NCI-H128 (cell line): Measurements from ENCODE around the gene DEF6.

Experiments used
- DNase-seq: peaks from one replicate; lab custom pipeline; 2025; ENCODE audit not compliant: unreplicated experiment; lab: John Stamatoyannopoulos, UW

The DEF6 gene

GRCh38 chr6:35342258-35343091, 44.9 kb downstream of the DEF6 start, which contains the start of gene PPARD:
Gene PPARD, plus strand, starts transcription at chr6:35342558. Its CDS starts 68,530 bp downstream, at chr6:35411088.
- peak; percentile 94 for DNase-seq

- DNase-seq: no peak
Measured at GRCh38 chr6:35343092-35343834, 45.6 kb downstream of the DEF6 start.

DNA sequence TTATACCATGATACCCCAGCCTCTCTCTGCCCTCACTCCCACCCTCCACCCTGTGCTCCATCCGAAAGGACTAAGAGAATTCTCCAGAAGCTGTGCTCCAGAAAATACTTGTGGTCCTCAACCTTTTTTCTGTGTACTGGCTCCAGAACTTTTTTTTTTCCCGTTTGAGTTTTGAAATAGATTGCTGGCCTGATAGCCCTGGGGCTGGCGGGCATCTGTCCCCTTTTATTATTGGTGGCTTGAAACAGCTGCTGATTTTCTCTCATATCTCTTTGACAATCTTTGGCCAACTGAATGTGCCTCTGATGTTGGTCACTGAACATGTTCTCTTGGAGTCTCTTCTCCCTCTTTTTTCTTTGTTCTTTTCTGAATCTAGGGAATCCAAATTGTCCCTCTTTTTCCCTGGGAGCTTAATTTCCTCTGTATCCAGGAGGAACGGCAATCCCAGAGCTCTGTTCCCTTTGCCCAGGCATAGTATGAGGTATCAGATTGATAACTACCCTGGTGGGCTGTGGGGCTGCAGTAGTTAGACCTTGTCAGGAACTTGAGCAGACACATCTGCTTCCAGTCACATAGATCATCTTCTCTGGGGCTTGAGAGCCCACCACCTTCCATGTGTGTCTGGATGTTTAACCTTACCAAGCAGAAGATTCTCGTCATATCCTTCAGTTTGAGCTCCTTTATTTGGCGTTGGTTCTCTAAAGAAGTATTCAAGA, 46.4 kb downstream of the DEF6 start:
- DNase-seq: no peak

- no peak for DNase-seq
Measured at GRCh38 chr6:35351422-35351821, 53.8 kb downstream of the DEF6 start.

DNA sequence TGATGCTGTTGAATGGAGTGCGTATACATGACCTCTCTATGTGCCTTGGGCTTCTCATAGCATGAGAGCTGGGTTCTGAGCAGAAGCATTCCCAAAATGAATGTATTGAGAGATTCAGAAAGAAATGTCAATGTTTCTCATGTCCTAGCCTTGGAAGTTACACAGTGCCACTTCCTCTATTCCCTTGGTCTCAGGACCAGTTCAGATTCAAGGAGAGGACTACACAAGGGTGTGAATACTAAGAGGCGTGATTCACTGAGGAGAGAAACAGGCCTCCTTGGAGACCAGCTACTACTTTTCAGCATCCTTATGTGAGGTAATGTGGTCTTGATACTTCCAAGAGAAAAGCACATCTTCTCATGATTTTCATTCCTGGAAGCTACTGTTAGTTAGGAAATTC, 55.1 kb downstream of the DEF6 start:
- no peak for DNase-seq

DNA sequence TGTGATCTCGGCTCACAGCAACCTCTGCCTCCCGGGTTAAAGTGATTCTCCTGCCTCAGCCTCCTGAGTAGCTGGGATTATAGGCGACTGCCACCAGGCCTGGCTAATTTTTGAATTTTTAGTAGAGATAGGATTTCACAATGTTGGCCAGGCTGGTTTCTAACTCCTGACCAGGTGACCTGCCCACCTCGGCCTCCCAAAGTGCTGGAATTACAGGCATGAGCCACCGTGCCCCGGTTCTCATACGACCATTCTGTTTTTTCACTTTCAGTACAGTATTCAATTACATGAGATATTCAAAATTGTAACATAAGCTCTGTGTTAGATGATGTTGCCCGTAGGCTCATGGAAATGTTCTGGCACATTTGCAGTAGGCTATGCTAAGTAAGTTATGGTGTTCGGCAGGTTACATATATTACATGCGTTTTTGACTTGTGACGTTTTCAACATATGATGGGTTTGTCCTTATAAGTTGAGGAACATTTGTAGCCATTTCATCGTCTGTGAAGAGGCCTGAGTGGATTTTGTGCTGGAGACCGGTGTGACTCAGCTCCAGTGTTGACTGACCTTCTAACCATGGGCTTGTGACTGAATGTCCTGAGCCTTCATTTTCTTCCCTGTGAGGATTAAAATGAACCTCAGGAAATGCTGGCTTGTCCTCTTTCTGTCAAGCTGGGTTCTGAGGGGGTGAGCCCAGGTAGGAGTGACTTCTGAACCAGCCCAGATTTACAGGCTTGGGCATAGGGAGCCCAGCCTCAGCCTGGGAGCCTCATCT, 56.9 kb downstream of the DEF6 start:
- DNase-seq: no peak

DNA sequence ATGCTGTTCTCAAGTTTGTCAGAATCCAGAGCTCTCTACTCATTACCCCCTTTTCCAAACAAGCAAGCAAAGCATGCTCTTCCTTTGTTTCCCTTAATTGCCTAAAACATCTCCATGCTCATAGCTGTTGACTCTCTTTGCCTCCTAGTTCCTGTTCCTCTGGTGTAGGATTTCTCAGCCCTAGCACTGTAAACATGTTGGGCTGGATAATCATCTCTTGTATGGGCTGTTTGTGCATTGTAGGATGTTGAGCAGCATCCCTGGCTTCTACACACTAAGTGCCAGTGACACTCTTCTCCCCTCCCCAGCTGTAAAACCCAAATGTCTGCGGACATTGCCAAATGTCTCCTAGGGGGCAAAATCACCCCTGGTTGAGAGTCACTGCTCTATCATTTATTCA, 58.8 kb downstream of the DEF6 start:
- no peak for DNase-seq

- no peak for DNase-seq
Measured at GRCh38 chr6:35357677-35358076, 60.1 kb downstream of the DEF6 start.

- DNase-seq: no peak
Measured at GRCh38 chr6:35358086-35358485, 60.5 kb downstream of the DEF6 start.

GRCh38 chr6:35359346-35359743, 61.7 kb downstream of the DEF6 start:
- DNase-seq: no peak

DNA sequence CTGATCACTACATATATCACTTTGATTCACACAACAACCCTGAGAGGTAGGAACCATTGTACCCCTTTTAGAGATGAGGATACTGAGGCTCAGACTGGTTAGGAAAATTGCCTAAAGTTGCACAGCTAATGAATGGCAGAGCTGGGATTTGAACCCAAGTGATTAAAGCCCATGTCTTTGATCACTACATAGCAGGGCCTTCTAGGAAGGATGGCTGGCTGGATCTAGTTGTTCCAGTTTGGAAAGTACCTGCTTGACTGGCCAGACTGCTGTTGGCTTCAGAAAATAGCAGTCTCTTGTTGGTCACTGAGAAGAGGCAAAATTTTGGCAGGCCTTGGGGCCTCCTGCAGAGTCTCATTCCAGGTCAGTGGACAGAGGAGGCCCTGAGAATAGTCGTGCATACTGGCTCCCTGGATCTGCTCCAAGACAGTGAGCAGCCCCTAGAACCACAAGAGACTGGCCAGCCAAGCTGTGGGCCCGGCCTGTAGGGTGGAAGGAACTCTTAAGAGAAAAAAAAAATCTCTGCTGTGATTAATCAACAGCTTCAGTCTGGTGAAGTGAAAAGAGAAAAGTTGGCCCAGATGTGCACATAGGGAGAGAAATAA, 62.2 kb downstream of the DEF6 start:
- no peak for DNase-seq

DNA sequence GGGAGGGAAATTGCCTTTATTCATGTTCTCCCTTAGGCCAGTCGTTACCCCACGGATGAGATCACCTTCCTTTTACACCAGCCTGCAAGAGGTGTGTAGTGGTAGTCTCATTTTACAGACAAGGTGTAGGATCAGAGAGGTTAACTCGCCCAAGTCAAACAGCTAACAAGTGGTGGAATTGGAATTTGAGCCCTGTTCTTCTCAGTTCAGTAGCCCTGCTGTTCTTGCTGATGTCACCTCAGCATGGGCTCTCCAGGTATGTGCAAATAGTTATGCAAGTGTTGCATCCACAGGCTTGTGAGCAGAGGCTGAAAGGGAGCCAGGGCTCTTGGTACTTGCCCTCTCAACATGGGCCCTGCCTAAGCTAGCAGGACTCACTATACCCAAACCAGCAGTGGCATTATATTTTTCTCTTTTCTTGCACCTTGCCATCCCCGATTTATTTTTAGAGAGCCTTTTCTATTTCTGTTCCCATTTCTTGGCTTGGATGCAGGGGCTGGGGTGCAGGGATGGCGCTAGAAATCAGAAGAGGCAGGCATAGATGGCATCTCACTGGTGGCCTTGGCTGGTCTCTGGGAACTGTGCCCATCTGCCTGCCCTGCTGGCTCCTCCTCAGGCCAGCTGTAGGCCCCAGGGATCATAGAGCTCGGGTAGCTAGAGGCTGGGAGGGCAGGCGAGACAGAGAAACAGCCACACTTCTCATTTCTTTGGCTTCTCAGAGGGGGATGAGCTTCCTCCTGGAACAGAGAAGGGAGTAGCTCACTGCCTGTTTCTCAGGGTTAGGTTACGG, 62.9 kb downstream of the DEF6 start:
- no peak for DNase-seq

DNA sequence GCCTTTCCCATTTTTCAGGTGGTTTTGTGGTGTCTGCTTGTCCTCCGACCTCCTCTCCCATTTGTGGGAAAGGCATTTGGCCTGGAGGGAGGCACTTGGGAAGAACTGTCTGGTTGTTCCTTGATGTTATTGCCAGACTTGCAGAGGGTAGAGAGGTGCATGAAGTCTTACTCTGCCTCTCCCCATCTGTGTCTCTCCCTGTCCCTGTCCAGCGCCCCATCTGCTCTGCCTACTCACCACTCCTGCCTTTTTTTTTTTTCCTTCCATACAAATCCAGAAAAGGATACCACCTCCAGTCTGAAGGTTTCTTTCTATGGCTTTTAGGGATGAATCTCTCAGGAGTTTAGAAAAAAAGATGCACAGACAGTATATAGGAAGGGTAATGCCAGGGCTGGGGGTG, 64.6 kb downstream of the DEF6 start:
- no peak for DNase-seq

GRCh38 chr6:35363293-35363750, 65.7 kb downstream of the DEF6 start:
- DNase-seq: no peak

- no peak for DNase-seq
Measured at GRCh38 chr6:35365594-35366203, 68.1 kb downstream of the DEF6 start.

DNA sequence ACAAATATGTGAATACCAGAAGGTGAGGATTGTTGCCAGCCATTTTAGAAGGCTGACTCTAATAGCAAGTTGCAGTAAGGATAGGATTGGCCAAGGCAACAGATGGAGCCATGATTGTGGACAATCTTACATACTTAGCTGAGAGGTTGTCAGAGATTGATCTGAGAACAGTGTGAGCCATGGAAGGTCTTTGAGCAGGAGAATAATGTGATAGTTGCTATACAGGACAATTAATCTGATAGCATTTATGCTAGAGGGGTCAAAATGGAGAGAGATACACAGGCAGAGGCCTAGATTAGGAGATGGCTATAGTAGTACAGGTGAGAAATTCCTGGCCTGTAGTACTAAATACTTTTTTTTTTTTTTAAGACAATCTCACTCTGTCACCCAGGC, 68.6 kb downstream of the DEF6 start:
- DNase-seq: no peak

DNA sequence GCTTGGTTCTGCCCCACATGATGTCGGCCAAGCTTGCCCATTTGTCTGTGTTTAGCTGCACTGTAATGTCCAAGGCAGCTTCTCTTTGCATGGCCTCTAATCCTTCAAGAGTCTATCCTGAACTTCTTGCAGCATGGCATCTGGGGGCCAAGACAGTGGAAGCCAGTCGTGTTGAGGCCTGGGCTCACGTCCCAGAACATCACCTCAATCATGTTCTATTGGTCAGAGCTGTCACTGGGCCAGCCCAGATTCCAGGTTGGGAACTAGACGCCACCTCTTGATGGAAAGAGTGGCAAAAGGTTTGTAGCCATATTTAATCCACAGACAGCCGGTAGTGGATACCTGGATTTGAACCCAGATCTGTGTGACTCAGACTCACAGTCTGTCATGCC, 70.0 kb downstream of the DEF6 start:
- DNase-seq: no peak

DNA sequence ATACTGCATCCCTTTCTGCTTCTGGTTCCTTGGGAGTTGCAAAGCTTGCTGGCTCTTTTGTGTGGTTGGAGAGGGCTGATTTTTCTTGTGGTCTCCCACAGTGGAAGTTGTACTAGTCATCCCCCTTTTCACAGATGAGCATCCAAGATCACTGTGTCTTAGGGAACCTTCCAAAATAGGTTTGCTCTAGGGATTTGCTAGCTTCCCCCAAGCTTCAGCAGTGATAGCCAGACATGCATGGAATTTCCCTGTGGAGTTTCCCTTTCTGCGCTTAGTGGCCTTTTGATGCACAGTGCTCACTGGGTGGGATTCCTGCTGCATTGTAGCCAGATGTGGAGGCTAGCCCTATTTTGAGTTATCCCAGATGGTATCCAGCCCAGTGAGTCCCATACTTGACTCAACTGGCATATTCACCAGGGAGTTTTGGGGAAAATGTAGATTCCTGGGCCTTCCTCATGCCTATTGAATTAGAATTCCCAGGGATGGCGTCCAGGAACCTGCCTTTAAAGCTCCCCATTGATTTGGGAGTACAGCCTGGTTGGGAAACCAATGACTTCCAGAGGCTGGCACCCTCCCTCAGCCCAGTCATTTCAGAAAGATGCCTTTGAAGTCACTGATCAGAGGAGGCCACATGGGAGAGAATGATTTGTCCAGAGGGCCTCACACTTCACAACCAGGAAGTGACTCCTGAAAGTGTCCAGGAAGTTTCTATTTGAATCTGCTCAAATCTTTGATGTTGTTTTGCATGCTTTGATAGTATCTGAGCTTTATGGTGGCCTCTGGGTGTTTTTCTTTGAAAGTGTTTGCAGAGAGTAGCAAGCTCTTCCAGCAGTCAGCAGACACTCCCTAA, 70.6 kb downstream of the DEF6 start:
- DNase-seq: no peak
